Fibroblast of lung (primary cell): ENCODE data around the gene DENND4B.

Experiments
- EZH2 ChIP-seq: IDR thresholded peaks from 2 replicates; pipeline ENCODE4 v1.5.1; 2012; ENCODE audit warnings: low read length, control low read depth, mild to moderate bottlenecking; ENCODE audit errors: missing control alignments
- TF ChIP-seq, protein P1 (sequence below), 2 donors: IDR thresholded peaks in 1 of 2; conservative IDR thresholded peaks in 1 of 2; 1 replicate in 1 of 2; 2 replicates in 1 of 2; pipeline ENCODE4 v1.5.1; 2011 to 2012; ENCODE audit warnings: low read length in 2 of 2, control low read depth in 1 of 2, inconsistent platforms in 1 of 2, low read depth in 1 of 2, mild to moderate bottlenecking in 1 of 2

DNA sequence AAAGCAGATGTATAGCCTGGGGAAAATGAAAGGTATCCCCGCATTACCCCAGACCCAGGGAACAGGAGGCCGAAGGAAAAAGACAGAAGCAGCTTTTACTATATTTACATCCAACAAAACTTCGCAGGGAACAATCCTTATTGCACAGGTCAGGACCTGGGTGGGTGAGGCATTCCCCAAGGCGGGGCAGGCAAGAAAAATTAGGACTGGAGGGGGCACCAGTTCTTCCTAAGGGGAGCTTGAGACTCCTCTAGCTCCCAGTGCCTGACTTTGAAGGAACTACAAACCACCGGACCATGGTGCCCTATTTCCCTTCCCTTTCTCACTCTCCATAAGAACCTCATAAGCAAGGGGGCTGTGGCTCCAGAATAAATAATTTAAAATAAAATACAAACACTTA, 17.1 kb downstream of the DENND4B start:
- TF ChIP-seq EZH2, result no peak
- TF ChIP-seq, protein P1, sequence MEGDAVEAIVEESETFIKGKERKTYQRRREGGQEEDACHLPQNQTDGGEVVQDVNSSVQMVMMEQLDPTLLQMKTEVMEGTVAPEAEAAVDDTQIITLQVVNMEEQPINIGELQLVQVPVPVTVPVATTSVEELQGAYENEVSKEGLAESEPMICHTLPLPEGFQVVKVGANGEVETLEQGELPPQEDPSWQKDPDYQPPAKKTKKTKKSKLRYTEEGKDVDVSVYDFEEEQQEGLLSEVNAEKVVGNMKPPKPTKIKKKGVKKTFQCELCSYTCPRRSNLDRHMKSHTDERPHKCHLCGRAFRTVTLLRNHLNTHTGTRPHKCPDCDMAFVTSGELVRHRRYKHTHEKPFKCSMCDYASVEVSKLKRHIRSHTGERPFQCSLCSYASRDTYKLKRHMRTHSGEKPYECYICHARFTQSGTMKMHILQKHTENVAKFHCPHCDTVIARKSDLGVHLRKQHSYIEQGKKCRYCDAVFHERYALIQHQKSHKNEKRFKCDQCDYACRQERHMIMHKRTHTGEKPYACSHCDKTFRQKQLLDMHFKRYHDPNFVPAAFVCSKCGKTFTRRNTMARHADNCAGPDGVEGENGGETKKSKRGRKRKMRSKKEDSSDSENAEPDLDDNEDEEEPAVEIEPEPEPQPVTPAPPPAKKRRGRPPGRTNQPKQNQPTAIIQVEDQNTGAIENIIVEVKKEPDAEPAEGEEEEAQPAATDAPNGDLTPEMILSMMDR (conservative IDR thresholded peaks at IDR 0.05 in 1 of 2, IDR thresholded peaks at IDR 0.05 in 1 of 2; ENCODE audit: low read depth in 1 of 2, low read length in 2 of 2), result no peak
